ENCODE measurements around the gene CCL4L2. TPM values are rescaled to one million over a fixed set of nuclear protein-coding genes. Genes with fewer than 3 reads are reported as not detected.
"Not testable (repeated sequence)": the region's sequence is repeated elsewhere in the genome, so short reads cannot be mapped to it uniquely, and the experiment has no call there.

CCL4L2 gene
- not detected for polyA plus RNA-seq (2012; ENCODE audit: insufficient read depth, insufficient read length, low read depth)

- not testable (repeated sequence) for H3K36me3 ChIP-seq; H3K27me3 ChIP-seq; H3K4me1 ChIP-seq; H3K9me3 ChIP-seq; DNase-seq; H3K4me3 ChIP-seq (ENCODE audit: low read depth, low read length)
These were observed at the start of gene CCL4L2 for GRCh38 chr17:36210439-36211211. TSS of gene CCL4L2 (plus strand) at chr17:36211063.

- H3K4me1 ChIP-seq; H3K4me3 ChIP-seq (ENCODE audit: low read depth, low read length); DNase-seq; H3K9me3 ChIP-seq; H3K27me3 ChIP-seq; H3K36me3 ChIP-seq: not testable (repeated sequence)
These were observed 42.0 kb upstream of the CCL4L2 start for GRCh38 chr17:36168836-36169235.

GRCh38 chr17:36176536-36176935, 34.3 kb upstream of the CCL4L2 start, which contains the start of gene TBC1D3B:
TSS of gene TBC1D3B (minus strand) at chr17:36176636. CDS start at chr17:36175050, 1,586 bp downstream.
- not testable (repeated sequence) for H3K4me1 ChIP-seq; H3K4me3 ChIP-seq (ENCODE audit: low read depth, low read length); H3K9me3 ChIP-seq; DNase-seq; H3K27me3 ChIP-seq; H3K36me3 ChIP-seq

DNA sequence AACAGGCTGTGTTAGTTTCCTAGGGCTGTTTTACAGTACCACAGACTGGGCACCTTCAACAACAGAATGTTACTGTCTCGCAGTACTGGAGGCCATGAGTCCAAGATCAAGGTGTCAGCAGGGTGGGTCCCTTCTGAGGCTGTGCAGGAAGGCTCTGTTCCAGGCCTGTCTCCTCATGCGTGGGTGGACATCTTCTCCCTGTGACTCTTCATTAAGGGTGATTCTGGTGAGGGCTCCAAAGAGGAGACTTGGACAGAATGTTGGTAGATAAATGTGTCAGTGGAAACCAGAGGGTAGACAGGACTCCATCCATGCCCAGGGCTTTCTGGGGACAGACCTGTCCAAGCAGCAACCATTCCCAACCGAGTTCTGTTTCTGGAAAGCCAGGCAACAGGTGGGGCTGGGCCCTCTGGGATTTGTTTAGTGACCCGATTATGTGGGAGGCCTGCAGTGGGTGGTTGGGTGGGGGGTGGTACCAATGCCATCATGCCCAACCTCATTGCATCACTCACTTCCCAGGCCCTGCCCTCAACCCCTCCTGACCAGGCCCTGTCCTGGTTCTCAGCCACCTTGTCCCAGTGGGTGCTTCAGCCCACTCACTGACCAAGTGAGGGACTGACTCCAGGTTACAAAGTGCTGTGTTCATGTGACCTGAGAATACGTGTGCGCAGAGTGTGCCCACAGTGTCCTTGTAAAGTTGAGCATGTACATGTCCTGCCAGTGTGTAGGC, 29.3 kb upstream of the CCL4L2 start:
- not testable (repeated sequence) for DNase-seq; H3K4me3 ChIP-seq (ENCODE audit: low read depth, low read length)

GRCh38 chr17:36182176-36183000, 28.5 kb upstream of the CCL4L2 start:
- H3K27me3 ChIP-seq = peaks cover 65% of the 10 kb centered on the region
- no peak overlapping the region for H3K4me3 ChIP-seq (ENCODE audit: low read depth, low read length)
- no peaks in the 10 kb centered on the region for H3K4me1 ChIP-seq
- TF ChIP-seq, protein P1, sequence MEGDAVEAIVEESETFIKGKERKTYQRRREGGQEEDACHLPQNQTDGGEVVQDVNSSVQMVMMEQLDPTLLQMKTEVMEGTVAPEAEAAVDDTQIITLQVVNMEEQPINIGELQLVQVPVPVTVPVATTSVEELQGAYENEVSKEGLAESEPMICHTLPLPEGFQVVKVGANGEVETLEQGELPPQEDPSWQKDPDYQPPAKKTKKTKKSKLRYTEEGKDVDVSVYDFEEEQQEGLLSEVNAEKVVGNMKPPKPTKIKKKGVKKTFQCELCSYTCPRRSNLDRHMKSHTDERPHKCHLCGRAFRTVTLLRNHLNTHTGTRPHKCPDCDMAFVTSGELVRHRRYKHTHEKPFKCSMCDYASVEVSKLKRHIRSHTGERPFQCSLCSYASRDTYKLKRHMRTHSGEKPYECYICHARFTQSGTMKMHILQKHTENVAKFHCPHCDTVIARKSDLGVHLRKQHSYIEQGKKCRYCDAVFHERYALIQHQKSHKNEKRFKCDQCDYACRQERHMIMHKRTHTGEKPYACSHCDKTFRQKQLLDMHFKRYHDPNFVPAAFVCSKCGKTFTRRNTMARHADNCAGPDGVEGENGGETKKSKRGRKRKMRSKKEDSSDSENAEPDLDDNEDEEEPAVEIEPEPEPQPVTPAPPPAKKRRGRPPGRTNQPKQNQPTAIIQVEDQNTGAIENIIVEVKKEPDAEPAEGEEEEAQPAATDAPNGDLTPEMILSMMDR (IDR thresholded peaks at IDR 0.05; ENCODE audit: low read depth, low read length) = no peak
- DNase-seq = peak; percentile 24
- no peaks in the 10 kb centered on the region for H3K36me3 ChIP-seq
- peaks cover 2% of the 10 kb centered on the region; the same call in 1 of the 2 replicates for H3K9me3 ChIP-seq

More for the DNA sequence above, 29.3 kb upstream of the CCL4L2 start:
- not testable (repeated sequence) for H3K36me3 ChIP-seq, H3K4me1 ChIP-seq, H3K9me3 ChIP-seq
- peaks cover 57% of the 10 kb centered on the region for H3K27me3 ChIP-seq

DNA sequence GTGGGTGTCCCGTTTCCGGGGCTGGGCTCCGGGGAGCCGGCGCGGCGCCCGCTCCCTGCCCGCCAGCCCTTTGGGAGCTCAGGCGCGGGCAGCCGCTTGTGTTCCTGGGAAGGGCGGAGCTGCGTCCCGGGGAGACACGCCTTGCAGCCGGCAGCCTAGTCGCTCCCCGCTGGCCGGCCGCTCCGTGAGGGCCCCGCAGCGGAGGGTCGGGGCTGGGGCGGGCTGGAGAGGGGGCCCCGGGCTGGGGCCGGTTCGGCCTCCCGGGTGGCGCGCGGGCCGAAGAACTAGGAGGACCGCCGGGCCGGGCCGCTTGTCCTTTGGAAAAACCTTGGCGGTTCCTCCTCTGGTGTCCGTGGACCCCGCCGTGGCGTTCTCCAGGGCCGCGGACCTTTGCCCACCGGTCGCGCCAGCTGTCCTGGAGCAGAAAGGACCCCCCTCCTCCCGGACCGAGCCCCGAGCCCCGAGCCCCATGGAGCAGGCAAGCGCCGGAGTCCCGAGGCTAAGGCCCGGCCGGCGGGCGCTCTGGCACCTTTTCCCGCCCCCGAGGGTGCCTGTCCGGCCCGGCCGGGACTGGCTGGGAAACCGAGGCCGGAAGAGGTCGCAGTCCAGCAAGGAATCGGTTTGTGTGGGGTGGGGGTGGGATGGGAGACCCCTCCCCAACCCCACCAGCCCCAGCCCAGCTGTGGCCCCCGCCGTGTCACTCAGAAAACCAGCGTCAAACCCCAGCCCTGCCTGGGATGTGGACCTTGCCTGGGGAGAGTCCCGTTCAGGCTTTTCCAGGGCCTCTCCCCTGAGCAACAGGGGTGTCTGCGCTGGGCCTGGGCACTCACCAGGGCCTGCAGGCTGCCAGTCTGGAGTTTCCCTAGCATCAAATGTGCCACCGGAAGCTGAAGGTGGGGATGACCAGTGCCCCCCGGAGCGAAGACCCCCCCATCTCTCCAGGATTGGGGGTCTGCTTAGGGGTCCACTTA, 27.6 kb upstream of the CCL4L2 start:
- Histone ChIP-seq H3K9me3 (peaks cover 2% of the 10 kb centered on the region; the same call in 1 of the 2 replicates), H3K27me3 (peaks cover 72% of the 10 kb centered on the region), H3K4me3 (ENCODE audit: low read depth, low read length) (no peak overlapping the region), H3K4me1 (no peaks in the 10 kb centered on the region), H3K36me3 (no peaks in the 10 kb centered on the region)
- peak; percentile 57 for DNase-seq
- TF ChIP-seq, protein P1 (IDR thresholded peaks at IDR 0.05; ENCODE audit: low read depth, low read length) = no peak

DNA sequence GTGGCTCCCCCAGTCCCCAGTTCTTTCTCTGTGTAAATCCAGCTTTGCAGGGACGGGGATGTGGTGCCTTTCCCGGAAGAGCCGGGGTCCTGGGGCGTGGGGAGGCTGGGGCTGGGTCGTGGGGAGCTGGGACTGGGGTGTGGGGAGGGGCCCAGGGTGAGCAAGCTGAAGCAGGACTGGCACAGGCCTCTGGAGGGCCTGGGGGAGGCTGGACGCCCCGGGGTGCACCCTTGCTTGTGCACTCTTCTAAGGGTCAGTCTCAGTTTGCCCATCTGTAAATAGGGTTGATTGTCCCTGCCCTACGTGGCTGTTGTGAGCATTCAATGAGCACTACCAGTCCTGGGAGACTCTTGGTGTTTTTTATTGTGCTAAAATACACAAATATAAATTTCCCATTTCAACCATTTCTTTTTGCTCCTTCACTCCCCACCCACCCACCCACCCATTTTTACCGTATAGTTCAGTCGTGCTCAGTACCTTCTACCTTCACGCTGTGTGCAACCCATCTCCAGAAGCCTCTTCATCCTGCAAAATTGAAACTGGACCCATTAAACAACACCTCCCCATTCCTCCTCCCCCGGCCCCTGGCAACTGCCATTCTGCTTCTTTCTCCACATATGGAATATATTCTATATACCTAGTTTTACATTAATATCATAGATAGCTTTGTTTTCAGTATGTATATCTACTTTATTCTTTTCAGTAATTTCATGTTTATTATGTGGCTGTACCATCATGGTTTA, 26.7 kb upstream of the CCL4L2 start:
- Histone ChIP-seq H3K27me3 (peaks cover 72% of the 10 kb centered on the region), H3K4me3 (ENCODE audit: low read depth, low read length) (no peak overlapping the region), H3K9me3 (peaks cover 2% of the 10 kb centered on the region; the same call in 1 of the 2 replicates), H3K4me1 (no peaks in the 10 kb centered on the region), H3K36me3 (no peaks in the 10 kb centered on the region)
- TF ChIP-seq, protein P1 (IDR thresholded peaks at IDR 0.05; ENCODE audit: low read depth, low read length) = no peak
- DNase-seq = no peak
